GM21390 (cell line): ENCODE measurements around the gene DISP2.

ENCODE experiments used
- ATAC-seq: cut with Tn5 transposase; IDR thresholded peaks from one replicate; pipeline ENCODE4 v1.9.1; 2021; ENCODE audit not compliant: unreplicated experiment

The DISP2 gene, protein sequence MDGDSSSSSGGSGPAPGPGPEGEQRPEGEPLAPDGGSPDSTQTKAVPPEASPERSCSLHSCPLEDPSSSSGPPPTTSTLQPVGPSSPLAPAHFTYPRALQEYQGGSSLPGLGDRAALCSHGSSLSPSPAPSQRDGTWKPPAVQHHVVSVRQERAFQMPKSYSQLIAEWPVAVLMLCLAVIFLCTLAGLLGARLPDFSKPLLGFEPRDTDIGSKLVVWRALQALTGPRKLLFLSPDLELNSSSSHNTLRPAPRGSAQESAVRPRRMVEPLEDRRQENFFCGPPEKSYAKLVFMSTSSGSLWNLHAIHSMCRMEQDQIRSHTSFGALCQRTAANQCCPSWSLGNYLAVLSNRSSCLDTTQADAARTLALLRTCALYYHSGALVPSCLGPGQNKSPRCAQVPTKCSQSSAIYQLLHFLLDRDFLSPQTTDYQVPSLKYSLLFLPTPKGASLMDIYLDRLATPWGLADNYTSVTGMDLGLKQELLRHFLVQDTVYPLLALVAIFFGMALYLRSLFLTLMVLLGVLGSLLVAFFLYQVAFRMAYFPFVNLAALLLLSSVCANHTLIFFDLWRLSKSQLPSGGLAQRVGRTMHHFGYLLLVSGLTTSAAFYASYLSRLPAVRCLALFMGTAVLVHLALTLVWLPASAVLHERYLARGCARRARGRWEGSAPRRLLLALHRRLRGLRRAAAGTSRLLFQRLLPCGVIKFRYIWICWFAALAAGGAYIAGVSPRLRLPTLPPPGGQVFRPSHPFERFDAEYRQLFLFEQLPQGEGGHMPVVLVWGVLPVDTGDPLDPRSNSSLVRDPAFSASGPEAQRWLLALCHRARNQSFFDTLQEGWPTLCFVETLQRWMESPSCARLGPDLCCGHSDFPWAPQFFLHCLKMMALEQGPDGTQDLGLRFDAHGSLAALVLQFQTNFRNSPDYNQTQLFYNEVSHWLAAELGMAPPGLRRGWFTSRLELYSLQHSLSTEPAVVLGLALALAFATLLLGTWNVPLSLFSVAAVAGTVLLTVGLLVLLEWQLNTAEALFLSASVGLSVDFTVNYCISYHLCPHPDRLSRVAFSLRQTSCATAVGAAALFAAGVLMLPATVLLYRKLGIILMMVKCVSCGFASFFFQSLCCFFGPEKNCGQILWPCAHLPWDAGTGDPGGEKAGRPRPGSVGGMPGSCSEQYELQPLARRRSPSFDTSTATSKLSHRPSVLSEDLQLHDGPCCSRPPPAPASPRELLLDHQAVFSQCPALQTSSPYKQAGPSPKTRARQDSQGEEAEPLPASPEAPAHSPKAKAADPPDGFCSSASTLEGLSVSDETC (N-terminal part only)

DNA sequence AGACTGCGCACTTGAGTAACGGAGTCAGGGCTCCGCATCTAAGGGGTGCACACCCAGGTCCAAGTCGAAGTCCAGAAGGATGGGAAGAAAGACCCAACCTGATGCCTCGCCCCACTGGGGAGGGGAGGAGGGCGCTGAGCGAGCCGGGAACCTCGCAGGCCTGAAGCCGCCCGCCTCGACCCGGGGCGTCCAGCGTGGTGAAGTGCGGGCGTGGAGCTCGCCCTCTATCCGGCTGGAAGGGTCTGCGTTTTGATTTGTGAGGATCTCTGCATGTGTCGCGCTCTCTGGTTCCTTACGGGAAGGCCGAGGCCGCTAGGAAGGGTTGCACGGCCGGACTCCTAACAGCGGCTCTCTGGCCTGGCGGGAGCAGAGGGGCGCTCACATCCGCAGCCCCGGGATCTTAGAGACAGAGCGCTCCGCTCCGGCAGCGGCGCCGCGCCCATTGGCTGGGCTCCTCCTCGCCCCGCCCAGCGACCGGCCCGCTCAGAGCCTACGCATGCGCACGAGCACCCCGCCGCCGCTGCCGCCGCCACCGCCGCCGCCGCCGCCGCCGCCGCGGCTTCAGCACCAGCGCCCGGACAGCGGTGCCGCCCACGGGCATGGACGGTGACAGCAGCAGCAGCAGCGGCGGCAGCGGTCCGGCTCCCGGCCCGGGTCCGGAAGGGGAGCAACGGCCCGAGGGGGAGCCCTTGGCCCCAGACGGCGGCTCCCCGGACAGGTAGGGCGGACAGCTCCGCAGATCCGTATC lies at the start of gene DISP2:
Gene DISP2 (plus strand): TSS at position 497 of the 748 bp plus-strand sequence. CDS start 103 bp downstream, at position 600.
- ATAC-seq: peak; percentile 86

DNA sequence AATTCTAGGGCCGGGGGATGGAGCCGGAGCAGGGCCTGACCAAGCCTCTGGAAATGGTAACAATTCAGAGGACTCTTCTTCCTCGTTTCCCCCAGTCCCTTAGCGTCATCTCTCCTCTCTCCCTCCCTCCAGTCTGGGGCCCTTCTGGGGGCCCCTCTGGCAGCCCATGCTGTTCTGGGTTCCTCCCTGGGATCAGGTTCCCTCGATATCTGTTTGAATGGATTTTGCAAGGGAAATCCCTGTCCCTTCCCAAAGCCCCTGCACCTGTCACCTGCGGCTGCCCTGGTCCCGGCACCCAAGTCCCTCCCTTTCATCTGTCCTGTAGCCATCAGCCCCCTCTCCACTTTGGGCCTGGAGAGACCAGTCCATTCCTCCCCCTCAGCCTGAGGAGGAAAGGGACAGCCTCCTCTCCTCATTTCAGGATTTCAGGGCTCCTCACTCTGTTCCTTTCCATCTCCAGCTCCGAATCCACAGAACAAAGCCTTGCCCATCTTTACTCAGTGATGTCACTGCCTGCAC lies 48.6 kb upstream of the DISP2 start:
- no peak for ATAC-seq

DNA sequence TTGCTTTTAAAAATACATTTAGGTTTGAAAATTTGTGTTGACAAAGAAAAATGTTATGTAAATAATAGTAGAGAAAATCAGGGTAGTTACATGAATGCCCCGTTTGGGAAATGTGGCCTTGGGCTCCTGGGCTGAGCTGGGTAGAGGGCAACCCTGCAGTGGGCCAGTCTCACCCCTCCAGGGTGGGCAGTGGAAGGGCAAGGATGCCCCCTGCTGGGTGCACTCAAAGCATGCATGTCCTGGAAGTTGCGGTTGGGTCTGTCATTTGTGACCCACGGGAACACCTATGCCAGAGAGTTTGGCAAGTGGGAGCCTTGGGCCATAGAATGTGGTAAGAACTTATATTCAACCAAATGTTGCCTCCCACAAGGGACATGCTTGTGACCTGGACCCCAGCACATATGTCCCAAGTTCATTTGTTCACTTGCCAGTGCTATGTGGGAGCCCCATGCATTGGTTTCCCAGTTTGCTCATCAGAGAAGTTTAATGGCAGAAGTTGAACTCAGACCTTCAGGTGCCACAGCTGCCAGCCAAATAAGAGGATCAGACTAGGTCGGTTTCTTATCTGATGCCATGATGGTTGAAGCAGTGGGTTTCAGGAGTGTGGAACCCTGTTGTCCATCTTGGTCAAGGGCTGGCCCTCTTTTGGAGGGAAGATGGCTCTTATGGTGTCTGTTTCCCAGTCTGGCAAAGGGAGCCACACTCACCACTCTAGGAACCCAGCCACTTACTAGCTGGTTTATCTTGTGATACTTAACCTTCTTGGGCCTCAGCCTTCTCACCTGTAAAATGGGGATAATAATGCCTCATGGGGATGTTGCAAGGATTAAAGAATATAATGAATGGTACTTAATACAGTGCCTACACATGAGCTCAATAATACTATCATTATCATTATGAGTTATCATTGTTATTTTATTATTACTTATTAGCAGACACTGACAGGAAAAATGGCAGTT lies 47.7 kb upstream of the DISP2 start:
- no peak for ATAC-seq

GRCh38 chr15:40310993-40311392 lies 47.0 kb upstream of the DISP2 start:
- ATAC-seq: no peak

- no peak for ATAC-seq
Observed at GRCh38 chr15:40312370-40313158, 45.5 kb upstream of the DISP2 start.

DNA sequence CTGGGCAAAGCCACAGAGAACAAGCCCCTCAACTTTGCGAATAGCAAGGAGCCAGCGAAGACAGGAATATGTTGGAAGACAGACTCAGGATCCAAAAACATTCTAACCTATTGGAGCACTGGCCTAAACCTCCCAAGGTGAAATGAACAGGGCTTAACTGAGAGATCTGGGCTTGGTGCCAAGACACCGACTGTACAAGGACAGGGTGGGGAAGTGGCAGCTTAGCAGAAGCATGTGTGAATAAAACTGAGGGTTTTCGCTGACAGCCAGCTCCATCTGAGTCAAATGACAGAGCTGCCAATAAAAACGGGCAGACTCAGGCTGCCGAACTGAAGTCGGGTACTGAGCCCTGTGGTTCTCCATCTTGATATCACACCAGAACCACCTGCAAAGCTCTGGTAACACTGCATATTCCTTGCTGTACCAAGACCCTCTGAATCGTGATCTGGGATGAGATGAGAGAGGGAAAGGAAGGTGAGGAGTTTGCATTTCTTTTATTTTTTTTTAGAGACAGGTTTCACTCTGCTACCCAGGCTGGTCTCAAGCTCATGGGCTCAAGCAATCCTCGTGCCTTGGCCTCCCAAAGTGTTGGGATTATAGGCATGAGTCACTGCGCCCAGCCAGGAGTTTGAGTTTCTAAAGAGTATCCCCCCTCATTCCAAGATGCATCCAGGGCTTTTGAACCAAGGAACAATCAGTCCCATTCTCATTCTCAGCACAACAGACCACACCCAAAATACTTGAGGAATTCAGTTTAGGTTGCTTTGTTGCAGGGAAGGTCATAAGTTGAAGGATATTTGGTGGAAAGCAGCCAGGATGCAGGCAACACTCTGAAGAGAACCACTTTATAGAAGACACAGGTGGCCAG lies 44.3 kb upstream of the DISP2 start:
- ATAC-seq: no peak

GRCh38 chr15:40314723-40315276 lies 43.2 kb upstream of the DISP2 start:
- no peak for ATAC-seq

GRCh38 chr15:40316931-40317330 lies 41.1 kb upstream of the DISP2 start:
- no peak for ATAC-seq

- ATAC-seq: no peak
Observed at GRCh38 chr15:40317580-40317979, 40.4 kb upstream of the DISP2 start.

GRCh38 chr15:40320409-40320808 lies 37.6 kb upstream of the DISP2 start:
- no peak for ATAC-seq

DNA sequence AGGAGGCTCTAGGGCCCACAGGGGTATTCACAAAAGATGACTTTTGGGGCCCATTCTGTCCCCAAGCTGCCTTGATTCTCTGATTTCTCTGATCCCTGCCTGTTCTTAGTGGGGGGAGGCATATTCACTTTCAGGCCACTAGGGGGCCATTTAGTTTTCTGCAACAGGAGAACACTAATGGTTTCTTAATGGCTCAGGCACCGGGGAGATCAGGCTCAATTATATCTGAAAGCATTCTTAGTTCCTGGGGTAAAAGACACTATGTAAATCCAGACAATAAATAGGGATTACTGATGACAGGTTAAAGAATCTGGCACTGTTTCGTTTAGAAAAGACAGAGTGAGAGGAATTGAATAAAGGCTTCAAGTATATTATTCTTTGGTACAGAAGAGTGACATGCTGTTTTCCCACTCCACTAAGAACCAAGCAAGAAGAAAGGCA lies 37.1 kb upstream of the DISP2 start:
- no peak for ATAC-seq

GRCh38 chr15:40322531-40323238 lies 35.3 kb upstream of the DISP2 start:
- ATAC-seq: no peak

GRCh38 chr15:40323239-40323952 lies 34.6 kb upstream of the DISP2 start, which contains the start of gene INAFM2:
INAFM2 (plus strand) TSS chr15:40323692; CDS start chr15:40324056, 364 bp downstream.
- ATAC-seq: peak; percentile 90

DNA sequence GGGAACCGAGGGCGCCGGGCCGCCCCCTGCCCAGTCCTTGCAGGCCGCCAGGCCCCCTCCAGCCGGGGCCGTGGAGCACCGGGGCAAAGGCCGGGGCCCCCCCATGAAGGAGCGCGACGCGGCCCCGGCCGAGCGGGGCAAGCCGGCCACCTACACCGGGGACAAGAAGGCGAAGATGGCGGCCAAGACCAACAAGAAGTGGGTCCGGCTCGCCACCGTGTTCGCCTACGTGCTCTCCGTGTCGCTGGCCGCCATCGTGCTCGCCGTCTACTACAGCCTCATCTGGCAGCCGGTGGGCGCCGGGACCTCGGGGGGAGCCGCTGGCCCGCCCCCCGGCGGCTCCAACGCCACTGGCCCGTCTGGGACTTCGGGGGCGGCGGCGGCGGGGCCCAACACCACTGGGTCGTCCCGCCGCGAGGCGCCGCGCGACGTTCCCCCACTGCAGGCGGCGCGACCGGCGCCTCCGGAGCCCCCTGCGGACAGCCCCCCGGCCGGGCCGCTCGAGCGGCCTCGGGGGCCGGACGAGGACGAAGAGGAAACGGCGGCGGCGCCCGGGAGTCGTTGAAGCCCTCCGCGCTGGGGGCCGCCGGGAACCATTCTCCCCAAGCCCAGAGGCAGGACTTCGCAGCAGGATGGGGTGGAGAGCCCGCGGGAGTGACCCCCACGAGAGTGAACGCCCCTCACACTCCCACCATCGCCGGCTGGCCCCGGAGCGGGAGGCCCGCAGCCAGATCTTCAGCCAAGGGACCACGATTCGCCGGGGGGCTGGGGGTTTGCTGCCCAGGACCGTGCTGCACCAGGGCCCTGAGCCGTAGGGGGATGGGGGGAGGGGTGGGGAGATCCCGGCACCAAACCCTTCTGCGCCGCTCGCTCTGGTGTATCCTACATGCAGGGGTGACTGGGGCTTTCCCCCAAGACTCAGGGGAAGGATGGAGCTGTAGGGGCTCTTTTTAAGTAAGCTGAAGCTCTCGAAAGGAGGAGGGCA lies 33.8 kb upstream of the DISP2 start:
- peak; percentile 4 for ATAC-seq
